ENCODE measurements around the gene CTIF. TPM values are rescaled to one million over a fixed set of nuclear protein-coding genes. Genes with fewer than 3 reads are reported as not detected.
A peak's percentile ranks its signal among the peaks of the same experiment; 100 is the strongest.

The CTIF gene
- polyA plus RNA-seq, 1 of the 3 experiments (the other 2 are of a cell fraction) = 47.2 TPM

DNA sequence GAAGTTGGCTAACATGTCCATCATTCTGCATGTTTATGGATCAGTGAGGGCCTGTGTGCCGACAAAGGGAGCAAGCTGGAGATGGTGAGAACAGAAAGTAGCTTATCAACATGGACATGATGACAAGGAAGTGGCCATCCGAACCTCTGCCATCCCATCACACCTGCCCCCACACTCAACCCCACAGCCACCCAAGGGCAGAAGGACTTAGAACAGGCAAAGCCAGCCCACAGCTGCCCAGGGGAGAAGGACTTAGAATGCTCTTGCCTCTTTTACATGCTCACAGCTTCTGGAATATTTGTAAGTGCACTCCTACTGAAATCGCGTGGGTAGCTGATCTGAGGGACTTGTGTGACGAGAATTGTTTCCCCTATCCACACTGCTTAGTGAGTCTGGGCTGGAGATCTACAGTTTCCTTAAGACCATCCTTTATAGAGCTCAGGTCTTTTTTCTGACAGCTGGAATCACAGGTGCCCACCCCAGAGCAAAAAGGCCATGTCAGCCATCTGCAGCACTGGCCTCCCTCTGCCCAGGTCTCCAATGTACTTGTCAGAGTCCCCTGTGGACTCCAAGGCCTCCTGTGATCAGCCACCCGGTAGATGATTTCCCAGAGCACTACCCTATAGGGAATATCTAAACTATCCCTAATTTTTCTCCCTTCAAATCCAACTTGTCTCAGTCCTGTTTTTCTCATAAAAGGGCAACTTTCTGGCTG, 257.8 kb downstream of the CTIF start (continued):
- TF ChIP-seq, protein P1, sequence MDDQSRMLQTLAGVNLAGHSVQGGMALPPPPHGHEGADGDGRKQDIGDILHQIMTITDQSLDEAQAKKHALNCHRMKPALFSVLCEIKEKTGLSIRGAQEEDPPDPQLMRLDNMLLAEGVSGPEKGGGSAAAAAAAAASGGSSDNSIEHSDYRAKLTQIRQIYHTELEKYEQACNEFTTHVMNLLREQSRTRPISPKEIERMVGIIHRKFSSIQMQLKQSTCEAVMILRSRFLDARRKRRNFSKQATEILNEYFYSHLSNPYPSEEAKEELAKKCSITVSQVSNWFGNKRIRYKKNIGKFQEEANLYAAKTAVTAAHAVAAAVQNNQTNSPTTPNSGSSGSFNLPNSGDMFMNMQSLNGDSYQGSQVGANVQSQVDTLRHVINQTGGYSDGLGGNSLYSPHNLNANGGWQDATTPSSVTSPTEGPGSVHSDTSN (IDR thresholded peaks at IDR 0.05) = no peak
- TF ChIP-seq EP300 (IDR thresholded peaks at IDR 0.05; ENCODE audit: borderline replicate concordance in 1 of 2, low read depth in 1 of 2, low read length in 1 of 2) (no peak), SMC3 (IDR thresholded peaks at IDR 0.05; ENCODE audit: low read depth, low read length) (no peak)

DNA sequence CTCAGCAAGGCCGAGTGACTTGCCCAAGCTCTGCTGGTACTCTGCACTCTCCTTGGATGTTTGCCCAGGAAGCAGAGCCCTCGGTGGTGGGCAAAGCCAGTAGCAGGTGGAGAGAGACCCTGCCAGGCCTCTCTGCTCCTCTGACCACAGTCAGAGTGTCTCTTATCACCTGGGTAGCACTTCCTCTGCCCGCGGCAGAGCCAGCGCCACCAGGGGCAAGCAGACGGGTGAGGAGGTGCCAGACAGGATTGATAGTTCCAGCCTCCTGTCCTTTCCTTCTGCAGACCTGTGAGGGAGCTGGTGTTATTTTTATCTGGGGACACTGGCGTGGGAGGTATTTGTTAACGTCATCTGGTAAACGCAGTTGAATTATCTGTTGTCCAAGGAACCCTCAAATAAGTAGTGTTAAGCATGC, 259.0 kb downstream of the CTIF start:
- H3K9me2 ChIP-seq = no peaks in the 10 kb centered on the region
- peak; percentile 76 for DNase-seq
- no peaks in the 10 kb centered on the region for H4K20me1 ChIP-seq (ENCODE audit: insufficient read depth)
- no peak overlapping the region for H3K9ac ChIP-seq
- TF ChIP-seq EZH2phosphoT487 (IDR thresholded peaks at IDR 0.05; ENCODE audit: borderline replicate concordance, low read depth) (no peak), SMC3 (IDR thresholded peaks at IDR 0.05; ENCODE audit: low read depth, low read length) (0 out of 2 replicates have a peak, but pooled peaks have one; percentile 2), ELF1 (IDR thresholded peaks at IDR 0.05) (no peak), CHD2 (IDR thresholded peaks at IDR 0.05; ENCODE audit: low read length, partially characterized antibody) (peak; percentile 20), EP300 (IDR thresholded peaks at IDR 0.05; ENCODE audit: borderline replicate concordance in 1 of 2, low read depth in 1 of 2, low read length in 1 of 2) (peak in 1 of 2 experiments; percentile 48; a peak in 2 of 4 replicates), RAD21 (IDR thresholded peaks at IDR 0.05; ENCODE audit: low read length) (peak; percentile 36), MXI1 (IDR thresholded peaks at IDR 0.05; ENCODE audit: low read depth, low read length) (peak; percentile 45; the same call in 1 of the 2 replicates), GATA2 (CRISPR knock-in tag; IDR thresholded peaks at IDR 0.05) (peak; percentile 72), FOSL2 (IDR thresholded peaks at IDR 0.05; ENCODE audit: borderline replicate concordance, low read depth) (no peak), RCOR1 (IDR thresholded peaks at IDR 0.05; ENCODE audit: low read length) (peak; percentile 62; the same call in 1 of the 2 replicates)
- no peak overlapping the region for H3K4me2 ChIP-seq
- peaks cover 6 to 40% of the 10 kb centered on the region in 2 experiments for H3K36me3 ChIP-seq (replicated peaks in 1 of 2; ENCODE audit: control insufficient read depth in 1 of 2, insufficient read depth in 2 of 2, low read length in 1 of 2)
- no peaks in the 10 kb centered on the region; the same call in 1 of the 2 replicates for H3K79me2 ChIP-seq (ENCODE audit: insufficient read depth)
- no peaks in the 10 kb centered on the region for H3K9me3 ChIP-seq
- ChIA-PET POLR2A (interaction anchor here (1.0 kb wide), 1 partner anchor 62 kb away, joined by 3 read pairs; no protein-coding TSS in a partner anchor), CTCF (interaction anchor here (1.0 to 1.4 kb wide), 5 partner anchors 21 to 382 kb away, joined by 3 to 4 read pairs (median 3); no protein-coding TSS in a partner anchor)
- no peaks in the 10 kb centered on the region for H3K27me3 ChIP-seq (ENCODE audit: insufficient read depth)
- H3K4me1 ChIP-seq (ENCODE audit: control insufficient read depth in 1 of 2, insufficient read depth in 2 of 2, low read depth in 1 of 2, low read length in 1 of 2) = peaks cover 0 to 35% of the 10 kb centered on the region in 2 experiments; a peak in 2 of 4 replicates
- H3K4me3 ChIP-seq (ENCODE audit: low read depth in 2 of 2, low read length in 1 of 2) = no peak overlapping the region
- no peaks in the 10 kb centered on the region for H3F3A ChIP-seq (replicated peaks; ENCODE audit: insufficient read depth)
- peak overlapping the region in 1 of 2 experiments; percentile 84; a peak in 2 of 4 replicates for H3K27ac ChIP-seq (ENCODE audit: low read depth in 2 of 2, low read length in 1 of 2)
- H2AFZ ChIP-seq (ENCODE audit: low read depth) = no peak overlapping the region
- 75% methylated on average over 8 of the region's 9 CpGs for WGBS (ENCODE audit: low lambda C conversion rate)

All from SK-N-SH (cell line).